WERI-Rb-1 (cell line): ENCODE data around the gene CASZ1.

ENCODE experiments used
- DNase-seq: peaks from one replicate; pipeline ENCODE4 v3.0.0-alpha.2; 2020
- H3K27ac ChIP-seq: fragments of 250-450 bp; sonication (Bioruptor Pico); 2 replicates; pipeline ENCODE4 v1.5.1; 2020; ENCODE audit warnings: mild to moderate bottlenecking, moderate library complexity
- H3K27me3 ChIP-seq: fragments of 250-450 bp; sonication (Bioruptor Pico); 2 replicates; pipeline ENCODE4 v1.5.1; 2021; ENCODE audit warnings: mild to moderate bottlenecking, low read depth, moderate library complexity; ENCODE audit not compliant: insufficient read depth, severe bottlenecking
- H3K36me3 ChIP-seq: fragments of 250-450 bp; sonication (Bioruptor Pico); 2 replicates; pipeline ENCODE4 v1.5.1; 2020; ENCODE audit warnings: mild to moderate bottlenecking, moderate library complexity
- H3K4me3 ChIP-seq: 2 replicates; pipeline ENCODE4 v1.5.1; 2011; ENCODE audit warnings: low read depth, mild to moderate bottlenecking, control low read depth, low read length
- H3K9me3 ChIP-seq: fragments of 250-450 bp; sonication (Bioruptor Pico); 2 replicates; pipeline ENCODE4 v1.5.1; 2021; ENCODE audit warnings: mild to moderate bottlenecking, moderate library complexity; ENCODE audit not compliant: severe bottlenecking
- TF ChIP-seq, protein P1 (sequence below): IDR thresholded peaks from 2 replicates; pipeline ENCODE4 v1.5.1; 2011; ENCODE audit warnings: low read depth, mild to moderate bottlenecking, control low read depth, inconsistent platforms, low read length

The CASZ1 gene

DNA sequence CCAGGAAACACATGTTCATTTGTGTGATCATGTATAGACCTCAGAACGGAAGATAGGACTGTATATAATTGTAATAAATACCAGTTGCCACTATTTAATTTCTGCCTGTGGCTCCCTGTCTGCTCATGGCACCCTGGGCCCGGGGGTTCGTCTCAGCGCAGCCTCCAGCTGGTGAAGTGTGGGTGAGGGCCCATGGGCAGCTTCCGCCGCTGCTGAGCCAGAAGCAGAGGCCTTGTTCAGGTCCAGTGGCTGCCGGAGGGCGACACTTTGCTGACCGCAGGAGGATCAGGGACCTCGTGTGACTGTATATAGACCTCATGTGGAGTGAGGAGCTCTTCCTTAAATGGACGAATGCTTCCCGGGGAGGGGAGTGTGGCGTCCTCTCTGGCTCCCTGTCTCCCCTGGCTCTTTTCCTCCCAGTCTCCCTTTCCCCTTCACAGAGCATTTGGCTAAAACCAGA, 165.8 kb downstream of the CASZ1 start:
- Histone ChIP-seq H3K27me3 (no peaks in the 10 kb centered on the region), H3K27ac (peak overlapping the region; percentile 36), H3K36me3 (peaks cover 3% of the 10 kb centered on the region; the same call in 1 of the 2 replicates)

DNA sequence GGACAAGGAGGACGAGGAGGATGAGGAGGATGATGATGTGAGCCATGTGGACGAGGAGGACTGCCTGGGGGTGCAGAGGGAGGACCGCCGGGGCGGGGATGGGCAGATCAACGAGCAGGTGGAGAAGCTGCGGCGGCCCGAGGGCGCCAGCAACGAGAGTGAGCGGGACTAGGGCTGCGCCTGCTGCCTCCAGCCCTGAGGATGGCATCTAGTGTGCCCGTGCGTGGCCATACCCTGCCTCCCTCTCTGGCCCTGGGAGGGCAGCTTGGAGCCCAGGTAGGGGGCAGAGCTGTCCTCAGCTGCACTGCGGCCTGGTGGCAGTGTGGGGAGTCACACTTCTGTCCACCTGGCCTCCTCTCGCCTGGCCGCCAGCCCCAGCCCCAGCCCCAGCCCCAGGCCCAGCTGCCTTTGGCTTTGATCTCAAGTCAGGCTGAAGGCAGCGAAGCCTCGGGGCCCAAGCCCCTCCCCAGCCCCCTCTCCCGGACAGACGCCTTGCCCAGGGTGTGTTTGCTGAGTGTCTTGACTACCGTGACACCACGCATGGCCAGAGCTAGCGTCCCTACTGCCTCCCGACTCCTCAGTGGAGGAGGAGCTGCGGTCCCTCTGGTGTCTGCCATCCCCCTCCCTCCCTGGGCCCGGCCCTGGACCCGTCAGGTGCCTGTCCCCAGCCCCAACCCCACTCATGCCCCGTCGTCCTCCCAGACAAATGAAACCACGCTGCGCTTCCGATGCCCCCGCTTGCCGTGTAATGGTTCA, 166.5 kb downstream of the CASZ1 start:
- H3K9me3 ChIP-seq, result no peaks in the 10 kb centered on the region
- peak; percentile 40 for DNase-seq
- H3K27me3 ChIP-seq, result no peaks in the 10 kb centered on the region
- H3K27ac ChIP-seq, result peak overlapping the region; percentile 36
- TF ChIP-seq, protein P1, sequence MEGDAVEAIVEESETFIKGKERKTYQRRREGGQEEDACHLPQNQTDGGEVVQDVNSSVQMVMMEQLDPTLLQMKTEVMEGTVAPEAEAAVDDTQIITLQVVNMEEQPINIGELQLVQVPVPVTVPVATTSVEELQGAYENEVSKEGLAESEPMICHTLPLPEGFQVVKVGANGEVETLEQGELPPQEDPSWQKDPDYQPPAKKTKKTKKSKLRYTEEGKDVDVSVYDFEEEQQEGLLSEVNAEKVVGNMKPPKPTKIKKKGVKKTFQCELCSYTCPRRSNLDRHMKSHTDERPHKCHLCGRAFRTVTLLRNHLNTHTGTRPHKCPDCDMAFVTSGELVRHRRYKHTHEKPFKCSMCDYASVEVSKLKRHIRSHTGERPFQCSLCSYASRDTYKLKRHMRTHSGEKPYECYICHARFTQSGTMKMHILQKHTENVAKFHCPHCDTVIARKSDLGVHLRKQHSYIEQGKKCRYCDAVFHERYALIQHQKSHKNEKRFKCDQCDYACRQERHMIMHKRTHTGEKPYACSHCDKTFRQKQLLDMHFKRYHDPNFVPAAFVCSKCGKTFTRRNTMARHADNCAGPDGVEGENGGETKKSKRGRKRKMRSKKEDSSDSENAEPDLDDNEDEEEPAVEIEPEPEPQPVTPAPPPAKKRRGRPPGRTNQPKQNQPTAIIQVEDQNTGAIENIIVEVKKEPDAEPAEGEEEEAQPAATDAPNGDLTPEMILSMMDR, result peak; percentile 45
- peaks cover 3% of the 10 kb centered on the region; the same call in 1 of the 2 replicates for H3K36me3 ChIP-seq
- H3K4me3 ChIP-seq, result no peak overlapping the region

More for the DNA sequence above, 165.8 kb downstream of the CASZ1 start:
- Histone ChIP-seq H3K4me3 (no peak overlapping the region), H3K9me3 (no peaks in the 10 kb centered on the region)
- no peak for DNase-seq
- TF ChIP-seq, protein P1, result no peak

DNA sequence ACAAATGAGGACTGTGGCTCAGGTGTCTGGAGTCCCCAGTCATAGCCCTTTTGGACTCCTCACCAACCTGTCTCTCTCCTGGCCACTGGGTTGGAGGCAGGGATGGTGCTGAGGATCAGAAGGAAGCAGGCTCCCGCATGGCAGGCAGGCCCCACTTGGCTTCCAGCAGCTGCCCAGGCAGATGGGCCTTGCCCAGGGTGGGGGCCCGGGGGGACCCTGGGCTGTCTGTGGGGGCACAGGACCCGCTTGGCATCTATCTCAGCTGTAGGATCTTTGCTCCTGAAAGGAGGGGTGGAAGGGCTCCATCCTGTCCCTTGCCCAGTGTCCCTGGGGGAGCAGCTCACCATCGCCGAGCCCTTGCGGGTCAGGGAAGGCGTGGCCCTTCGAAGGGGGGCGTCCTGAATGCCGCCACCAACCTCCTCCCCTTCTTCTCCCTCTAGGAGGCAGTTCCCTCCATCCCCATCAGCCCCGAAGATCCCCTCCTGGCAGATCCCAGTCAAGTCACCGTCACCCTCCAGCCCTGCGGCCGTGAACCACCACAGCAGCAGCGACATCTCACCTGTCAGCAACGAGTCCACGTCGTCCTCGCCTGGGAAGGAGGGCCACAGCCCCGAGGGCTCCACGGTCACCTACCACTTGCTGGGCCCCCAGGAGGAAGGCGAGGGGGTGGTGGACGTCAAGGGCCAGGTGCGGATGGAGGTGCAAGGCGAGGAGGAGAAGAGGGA, 167.2 kb downstream of the CASZ1 start:
- Histone ChIP-seq H3K36me3 (peaks cover 9% of the 10 kb centered on the region), H3K9me3 (no peaks in the 10 kb centered on the region), H3K4me3 (no peak overlapping the region), H3K27me3 (no peaks in the 10 kb centered on the region), H3K27ac (no peak overlapping the region)
- no peak for DNase-seq
- TF ChIP-seq, protein P1, result no peak

DNA sequence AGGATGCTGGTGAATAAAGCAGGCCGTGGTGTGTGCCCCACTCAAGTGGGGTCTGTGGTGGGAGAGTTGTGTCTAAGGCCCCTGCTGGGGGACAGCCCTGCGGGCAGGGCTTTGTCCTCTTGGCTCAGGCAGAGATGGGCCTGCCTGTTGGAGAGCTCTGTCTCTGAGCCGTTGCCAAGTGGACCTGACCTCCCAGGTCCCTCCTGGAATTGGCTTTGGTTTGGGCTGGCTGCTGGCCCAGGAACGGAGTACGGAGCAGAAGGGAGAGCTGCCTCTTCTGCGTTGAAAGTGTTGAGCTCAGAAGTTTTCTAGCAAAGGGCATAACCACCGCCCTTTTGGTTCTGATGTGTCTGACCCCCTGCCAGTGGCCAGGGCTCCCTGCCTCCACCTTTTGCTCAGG, 167.8 kb downstream of the CASZ1 start:
- no peak overlapping the region for H3K4me3 ChIP-seq
- H3K36me3 ChIP-seq, result peaks cover 11% of the 10 kb centered on the region
- no peak for DNase-seq
- TF ChIP-seq, protein P1, result no peak
- no peaks in the 10 kb centered on the region for H3K27me3 ChIP-seq
- H3K27ac ChIP-seq, result no peak overlapping the region
- H3K9me3 ChIP-seq, result no peaks in the 10 kb centered on the region

DNA sequence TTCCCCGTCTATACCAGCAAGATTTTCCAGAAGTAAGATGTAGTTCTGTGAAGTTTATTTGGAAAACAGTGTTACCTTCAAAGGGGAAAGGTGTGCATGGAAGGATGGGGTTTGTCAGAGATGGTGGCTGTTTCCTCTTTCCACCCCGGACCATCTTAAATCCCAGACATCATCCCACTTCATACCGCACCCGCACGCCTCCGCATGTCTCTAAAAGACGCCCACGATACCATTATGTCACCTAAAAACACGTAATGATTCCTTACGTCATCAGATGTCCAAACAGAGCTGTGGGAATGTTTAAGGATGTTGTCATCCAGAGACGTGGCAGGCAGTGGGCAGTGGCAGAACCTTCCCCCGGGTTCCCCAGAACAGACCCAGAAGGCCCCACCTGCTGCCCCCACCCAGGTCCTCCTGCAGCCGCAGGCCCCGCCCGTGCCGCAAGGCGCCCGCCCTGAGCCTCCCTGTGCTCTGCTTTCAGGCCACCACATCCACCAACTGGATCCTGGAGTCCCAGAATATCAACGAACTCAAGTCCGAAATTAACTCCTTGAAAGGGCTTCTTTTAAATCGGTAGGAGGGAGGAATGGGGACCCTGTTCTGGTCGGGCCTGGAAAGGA, 169.5 kb downstream of the CASZ1 start:
- DNase-seq, result no peak
- no peak overlapping the region for H3K4me3 ChIP-seq
- TF ChIP-seq, protein P1, result no peak
- H3K9me3 ChIP-seq, result no peaks in the 10 kb centered on the region
- H3K27me3 ChIP-seq, result no peaks in the 10 kb centered on the region
- H3K27ac ChIP-seq, result no peak overlapping the region
- H3K36me3 ChIP-seq, result peaks cover 11% of the 10 kb centered on the region
